LNCAP (cell line): ENCODE data around the gene CRYM.

Experiments
- CTCF ChIP-seq: fragments of 450-650 bp; IDR thresholded peaks from 2 replicates; pipeline ENCODE4 v1.5.1; 2017; ENCODE audit warnings: mild to moderate bottlenecking

CRYM gene

GRCh38 chr16:21281698-21282389 is 3.8 kb upstream of the CRYM start:
- no peak for TF ChIP-seq CTCF

- TF ChIP-seq CTCF, result no peak
Measured at GRCh38 chr16:21279501-21279900, 1.4 kb upstream of the CRYM start.

GRCh38 chr16:21277045-21277926 is 804 bp downstream of the CRYM start:
- no peak for TF ChIP-seq CTCF

GRCh38 chr16:21276090-21276489 is 2.0 kb downstream of the CRYM start:
- no peak for TF ChIP-seq CTCF

GRCh38 chr16:21275529-21275928 is 2.6 kb downstream of the CRYM start:
- no peak for TF ChIP-seq CTCF

- TF ChIP-seq CTCF, result no peak
Measured at GRCh38 chr16:21274172-21274726, 3.8 kb downstream of the CRYM start.

- TF ChIP-seq CTCF, result no peak
Measured at GRCh38 chr16:21272253-21272652, 5.8 kb downstream of the CRYM start.
